GM18909 (cell line): ENCODE data around the gene IRF5.
"Not testable (repeated sequence)": the region's sequence is repeated elsewhere in the genome, so short reads cannot be mapped to it uniquely, and the experiment has no call there.

ENCODE experiments used
- ATAC-seq: cut with Tn5 transposase; IDR thresholded peaks from one replicate; pipeline ENCODE4 v1.9.1; 2021; ENCODE audit warnings: mild to moderate bottlenecking; ENCODE audit not compliant: unreplicated experiment, poor library complexity

Gene IRF5

DNA sequence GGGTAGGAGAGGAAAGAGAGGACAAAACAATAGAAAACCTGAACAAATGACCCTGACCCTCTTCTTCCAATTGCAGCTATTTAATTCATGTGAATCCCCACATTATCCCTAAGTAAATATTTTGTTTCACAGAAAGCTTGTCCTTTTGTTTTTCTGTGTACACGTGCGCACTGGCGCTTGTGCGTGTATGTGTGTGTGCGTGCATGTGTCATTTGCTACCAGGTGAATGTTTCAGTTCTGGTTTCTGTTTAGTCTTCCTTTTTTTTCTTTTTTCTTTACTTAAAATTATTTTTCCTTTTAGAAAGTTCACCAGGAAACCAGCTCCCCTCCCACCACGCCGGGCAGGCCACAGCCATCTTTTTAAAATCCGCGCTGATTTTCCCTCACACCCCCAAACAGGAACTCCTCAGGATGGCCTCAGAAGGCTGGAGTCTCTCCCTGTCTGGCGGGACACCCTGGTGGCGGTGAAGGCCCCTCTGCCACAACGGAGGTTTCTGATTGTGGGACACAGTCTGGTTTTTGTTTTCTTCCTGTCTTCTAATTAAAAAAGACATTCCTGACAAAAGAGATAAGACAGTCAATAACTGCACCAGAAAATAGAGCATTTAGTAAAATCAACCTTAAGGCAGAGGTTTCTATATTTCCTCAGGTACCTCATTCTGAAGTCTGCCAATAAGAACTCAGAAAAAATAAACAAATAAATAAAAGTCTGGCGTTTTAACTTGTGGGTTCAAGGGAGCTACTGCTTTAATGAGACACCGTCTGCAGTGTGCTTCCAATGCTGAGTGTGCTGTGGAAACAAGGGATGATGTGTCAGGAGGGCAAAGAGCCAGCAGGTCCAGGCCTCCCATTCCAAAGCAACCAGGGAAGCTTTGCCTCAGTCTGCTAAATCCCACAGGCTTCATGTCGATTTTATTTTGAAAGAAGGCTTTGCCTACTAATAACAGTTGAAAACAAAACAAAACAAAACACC is 17.4 kb downstream of the IRF5 start:
- ATAC-seq = peak; percentile 65

DNA sequence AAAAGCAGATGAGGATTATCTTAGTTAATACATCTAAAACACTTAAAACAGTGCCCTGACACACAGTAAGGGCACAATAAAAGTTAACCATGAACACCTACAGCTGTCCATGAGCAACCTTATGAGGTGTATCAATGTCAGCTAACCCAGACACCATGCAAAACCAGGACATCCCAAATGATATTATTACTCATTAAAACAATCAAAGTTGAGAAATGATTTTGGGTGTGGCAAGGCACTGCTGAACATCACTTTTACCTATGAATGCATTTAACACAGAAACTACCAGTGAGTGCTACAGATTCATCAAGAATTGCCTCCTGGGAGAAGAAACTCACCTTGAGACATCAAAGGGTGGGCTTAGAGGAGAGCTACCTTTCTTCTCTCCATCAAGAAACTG is 18.3 kb downstream of the IRF5 start:
- ATAC-seq = no peak

DNA sequence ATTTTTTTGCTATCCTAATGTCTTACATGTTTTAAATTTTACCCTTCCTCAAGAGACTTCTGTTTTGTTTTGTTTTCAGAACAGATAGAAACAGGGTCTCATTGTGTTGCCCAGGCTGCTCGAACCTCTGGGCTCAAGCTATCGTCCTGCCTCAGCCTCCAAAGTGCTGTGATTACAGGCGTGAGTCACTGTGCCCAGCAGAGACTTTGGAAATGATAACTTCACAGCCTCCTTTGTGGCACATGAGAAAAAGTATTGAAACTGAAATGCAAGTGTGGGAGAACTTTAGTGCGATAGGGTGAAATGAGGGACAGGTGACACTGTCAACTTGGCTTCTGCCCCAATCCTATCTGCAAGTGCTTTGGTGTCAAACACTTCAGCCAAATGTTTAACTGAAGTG is 21.6 kb downstream of the IRF5 start:
- ATAC-seq = no peak

DNA sequence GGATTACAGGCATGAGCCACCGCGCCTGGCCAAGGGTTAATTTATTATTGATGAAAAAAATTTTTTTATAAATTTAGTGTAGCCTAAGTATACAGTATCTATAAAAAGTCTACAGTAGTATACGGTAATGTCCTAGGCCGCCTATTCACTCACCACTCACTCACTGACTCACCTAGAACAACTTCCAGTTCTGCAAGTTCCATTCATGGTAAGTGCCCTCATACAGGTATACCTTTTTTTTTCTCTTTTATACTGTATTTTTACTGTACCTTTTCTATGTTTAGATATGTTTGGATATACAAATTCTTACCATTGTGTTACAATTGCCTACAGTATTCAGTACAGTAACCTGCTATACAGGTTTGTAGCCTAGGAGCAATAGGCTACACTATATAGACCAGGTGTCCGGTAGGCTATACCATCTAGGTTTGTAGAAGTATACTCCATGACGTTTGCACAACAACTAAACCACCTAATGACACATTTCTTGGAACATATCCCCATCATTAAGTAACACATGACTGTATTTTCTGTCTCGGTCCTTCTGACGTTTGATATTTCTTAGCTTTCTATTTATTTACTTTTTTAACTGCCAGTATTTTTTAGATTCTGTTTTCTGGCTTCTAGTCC is 23.4 kb downstream of the IRF5 start:
- no peak for ATAC-seq

DNA sequence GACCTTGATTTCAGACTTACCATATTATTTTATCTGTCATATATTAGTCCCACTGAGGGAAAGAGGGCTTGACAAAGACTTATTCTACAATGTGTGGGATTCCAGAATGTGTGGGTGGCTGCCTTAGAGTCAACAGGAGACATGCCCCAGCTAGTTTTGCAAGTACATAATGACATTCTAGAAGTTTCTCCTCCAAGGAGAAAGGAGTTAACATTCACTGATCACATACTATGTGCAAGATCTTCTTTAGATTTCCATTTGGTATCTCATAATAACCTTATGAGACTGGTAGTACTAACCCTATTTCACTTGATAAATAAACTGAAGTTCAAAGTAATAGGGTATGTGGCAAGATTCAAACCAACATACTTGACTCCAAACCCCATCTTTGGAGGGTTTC is 25.2 kb downstream of the IRF5 start:
- peak; percentile 25 for ATAC-seq

DNA sequence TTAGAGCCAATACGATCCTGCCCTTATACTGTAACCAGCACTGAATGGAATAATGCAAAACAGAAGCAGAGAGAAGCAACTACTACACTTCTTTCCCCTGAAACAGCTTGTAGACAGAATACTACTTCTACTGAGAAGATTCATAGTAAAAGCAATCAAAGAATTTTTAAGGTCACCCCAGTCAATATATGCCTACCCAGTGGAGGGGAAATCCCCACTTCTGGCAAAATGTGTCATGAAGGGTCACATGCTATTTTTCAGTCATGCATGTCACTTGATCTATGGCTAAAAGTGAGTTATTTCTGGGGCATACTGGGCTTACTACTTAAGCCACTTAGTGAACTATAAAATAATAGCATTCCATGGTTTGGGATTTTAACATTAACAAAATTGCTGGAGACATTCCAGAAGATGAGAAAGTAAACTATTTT is 25.6 kb downstream of the IRF5 start:
- peak; percentile 76 for ATAC-seq

DNA sequence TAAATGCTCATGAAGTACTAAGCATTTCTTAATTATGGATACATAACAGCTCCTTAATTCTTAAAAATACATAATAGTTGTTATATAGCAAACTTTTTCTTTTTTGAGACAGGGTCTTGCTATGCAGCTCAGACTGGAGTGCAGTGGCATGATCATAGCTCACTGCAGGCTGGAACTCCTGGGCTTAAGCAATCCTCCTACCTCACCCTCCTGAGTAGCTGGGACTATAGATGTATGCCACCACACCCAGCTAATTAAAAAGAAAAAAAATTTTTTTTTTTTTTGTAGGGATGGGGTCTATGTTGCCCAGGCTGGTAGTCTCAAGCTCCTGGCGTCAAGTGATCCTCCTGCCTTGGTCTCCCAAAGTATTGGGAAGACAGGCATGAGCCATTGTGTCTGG is 30.9 kb downstream of the IRF5 start:
- ATAC-seq = no peak

DNA sequence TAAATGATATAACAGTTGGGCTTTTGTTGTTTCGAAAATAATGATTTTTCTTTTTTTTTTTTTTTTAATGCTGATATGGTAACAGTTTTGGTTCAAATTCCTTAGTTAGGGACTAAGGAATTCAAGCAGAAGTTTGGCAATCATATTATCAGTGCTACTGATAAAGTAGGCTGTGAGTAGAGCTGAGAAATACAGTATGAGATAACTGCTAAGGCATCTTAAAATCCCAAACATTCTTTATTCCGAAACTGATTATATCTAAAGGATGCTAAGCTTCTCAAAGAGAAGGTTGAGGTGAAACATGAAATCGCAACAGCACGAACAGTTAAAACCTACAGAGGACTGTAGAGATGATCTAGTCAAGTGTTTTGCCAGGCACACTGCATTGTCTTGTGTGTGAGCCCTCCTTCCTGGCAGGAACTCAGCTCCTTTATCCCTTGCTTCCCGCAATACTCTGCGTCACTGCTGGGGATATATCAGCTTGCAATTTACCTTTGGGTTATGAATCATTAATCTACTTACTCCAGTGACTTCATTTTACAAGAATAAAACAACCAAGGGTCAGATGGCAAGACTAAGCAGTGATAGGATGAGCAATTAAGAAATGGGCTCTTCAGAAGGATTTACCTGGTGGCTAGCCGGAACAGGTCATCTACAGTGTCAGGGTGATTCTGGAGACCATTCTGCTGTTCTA is 36.7 kb downstream of the IRF5 start:
- ATAC-seq = no peak

DNA sequence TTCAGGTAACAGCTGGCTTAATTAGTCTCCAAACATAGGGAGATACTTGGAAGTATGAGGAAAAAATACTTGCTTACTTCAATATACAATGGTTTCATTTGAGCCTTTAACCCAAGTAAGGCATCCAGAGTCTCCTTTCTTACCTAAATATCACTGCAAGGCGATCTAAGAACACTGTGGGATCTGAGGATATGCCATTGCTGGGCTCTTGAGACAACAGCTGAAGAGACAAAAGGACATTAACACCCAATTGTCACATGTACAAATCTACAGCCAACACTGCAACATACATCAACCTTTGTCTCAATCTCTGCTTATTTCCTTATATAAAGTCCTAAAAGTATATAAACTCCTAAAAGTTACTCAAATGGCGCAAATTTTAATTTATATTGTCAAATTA is 44.4 kb downstream of the IRF5 start:
- no peak for ATAC-seq

DNA sequence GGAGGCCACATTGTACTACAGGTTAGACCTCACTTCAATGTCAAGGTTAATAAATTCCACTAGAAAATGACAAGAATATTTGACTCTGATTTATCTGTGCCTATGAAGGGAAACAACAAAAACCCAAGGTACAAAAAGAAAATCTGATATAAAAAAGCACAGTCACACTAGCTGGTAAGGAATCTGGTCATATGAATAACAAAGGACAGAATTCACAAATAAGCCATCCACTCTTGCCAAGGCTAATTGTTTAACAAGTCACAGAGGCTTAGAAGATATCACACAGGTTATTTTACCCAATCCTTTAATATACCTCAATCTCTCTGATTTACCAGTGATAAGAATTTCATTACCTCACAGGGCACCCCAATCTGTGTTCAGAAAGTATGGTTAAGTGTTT is 47.9 kb downstream of the IRF5 start:
- ATAC-seq = no peak

DNA sequence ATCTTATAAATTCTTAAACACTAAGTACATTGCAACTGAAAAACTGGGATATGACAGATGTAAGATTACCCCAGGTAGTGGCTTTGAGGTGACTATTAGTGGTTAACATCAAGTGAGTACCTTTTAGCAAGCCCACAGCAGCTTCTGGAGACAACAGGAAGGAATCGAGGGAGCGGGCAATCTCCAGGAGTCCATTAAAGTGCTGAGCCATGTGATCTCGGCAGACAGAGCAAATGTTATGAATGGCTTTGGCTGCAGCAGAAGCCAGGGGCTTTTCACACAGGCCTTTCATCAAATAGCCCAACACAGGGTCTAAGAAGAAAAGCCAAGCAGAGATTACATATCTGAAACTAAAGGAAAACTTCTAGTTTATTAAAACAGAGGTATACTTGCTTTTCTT is 48.9 kb downstream of the IRF5 start:
- no peak for ATAC-seq

DNA sequence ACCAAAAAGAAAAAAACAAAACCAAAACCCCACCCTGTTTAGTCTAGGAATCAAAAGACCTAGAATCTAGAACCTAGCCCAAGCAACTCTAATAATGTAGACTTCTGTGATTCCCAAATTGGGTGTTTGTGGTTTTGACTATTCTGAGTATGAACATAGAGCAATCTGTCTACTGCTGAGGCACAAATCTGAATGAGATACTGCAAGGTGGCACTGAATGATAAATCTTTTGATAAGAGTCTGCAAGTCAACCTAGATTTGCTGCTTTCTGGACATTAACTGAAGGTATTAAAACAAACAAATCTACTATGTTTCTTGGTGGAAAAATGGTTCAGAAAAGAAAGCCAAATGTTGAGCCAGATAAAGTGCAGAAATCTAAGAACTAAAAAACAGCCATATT is 50.6 kb downstream of the IRF5 start:
- ATAC-seq = no peak

DNA sequence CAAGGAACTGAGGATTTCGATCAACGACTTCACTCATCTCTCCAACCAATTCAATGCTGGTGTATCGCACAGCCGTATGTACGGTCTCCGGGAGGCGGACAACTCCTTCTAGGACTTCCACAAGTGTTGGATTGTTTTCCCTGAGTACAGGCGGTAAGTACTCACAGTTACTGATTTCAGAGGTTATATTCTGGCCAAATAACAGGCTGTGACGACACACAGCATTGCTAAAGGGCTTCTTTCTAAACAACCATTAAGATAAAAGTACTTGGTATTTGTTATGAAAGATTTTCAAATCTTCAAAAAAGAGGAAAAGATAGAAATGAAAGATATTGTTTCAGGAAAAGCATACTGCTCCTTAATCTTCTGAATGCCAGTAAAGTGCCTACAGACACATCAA is 52.2 kb downstream of the IRF5 start:
- ATAC-seq = no peak

DNA sequence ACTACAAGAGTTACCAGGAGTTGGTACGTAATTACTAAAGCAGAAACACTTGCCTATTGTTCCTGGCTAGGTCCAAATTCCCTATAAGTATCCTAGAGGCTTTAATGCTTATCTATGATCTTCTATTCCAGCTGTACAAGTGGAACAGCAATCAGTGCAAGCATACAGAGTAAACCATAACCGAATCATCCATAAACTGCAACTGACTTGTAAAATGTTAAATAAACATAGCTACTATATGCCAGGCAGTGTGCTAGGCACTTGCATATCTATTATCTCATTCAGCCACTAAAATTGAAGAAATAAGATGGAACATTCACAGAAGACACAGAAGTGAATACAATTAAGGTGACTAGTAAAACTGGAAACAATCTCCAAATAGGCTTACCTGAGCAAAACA is 55.7 kb downstream of the IRF5 start:
- no peak for ATAC-seq

DNA sequence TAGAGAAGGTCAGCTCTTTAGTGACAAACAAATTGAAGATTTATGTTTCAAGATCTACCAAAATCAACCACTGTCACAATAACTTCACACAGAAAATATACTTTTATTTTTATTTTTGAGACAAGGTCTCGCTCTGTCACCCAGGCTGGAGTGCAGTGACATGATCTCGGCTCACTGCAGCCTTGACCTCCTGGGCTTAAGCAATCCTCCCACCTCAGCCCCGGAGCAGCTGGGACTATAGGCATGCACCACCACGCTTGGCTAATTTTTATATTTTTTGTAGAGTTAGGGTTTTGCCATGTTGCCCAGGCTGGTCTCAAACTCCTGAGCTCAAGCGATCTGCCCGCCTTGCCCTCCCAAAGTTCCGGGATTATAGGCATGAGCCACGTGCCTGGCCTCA is 56.8 kb downstream of the IRF5 start:
- not testable (repeated sequence) for ATAC-seq

DNA sequence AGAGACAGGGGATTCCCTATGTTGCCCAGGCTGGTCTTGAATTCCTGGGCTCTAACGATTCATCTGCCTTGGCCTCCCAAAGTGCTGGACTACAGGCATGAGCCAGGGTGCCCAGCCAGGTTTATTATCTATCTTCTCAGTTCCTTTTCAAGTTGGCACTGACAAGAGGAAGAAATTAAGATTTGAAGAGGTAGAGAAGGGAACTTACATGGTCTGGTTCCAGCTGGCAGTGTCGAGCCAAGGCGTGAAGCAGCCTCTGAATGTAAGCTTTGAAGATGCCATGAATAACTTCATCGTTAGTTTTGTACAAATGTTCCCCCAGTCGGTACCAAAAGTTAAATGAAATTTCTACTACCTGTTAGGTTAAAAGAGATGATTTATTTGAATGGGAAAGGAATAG is 59.5 kb downstream of the IRF5 start:
- no peak for ATAC-seq
